Skeletal muscle satellite cell (primary cell): ENCODE data around the gene NFAM1. TPM values are rescaled to one million over a fixed set of nuclear protein-coding genes. Genes with fewer than 3 reads are reported as not detected.

Experiments used
- H3K27me3 ChIP-seq: 2 replicates; pipeline ENCODE4 v1.7.0; 2013; ENCODE audit warnings: low read length; ENCODE audit not compliant: control insufficient read depth, insufficient read depth
- H3K36me3 ChIP-seq: 2 replicates; pipeline ENCODE4 v1.7.0; 2013; ENCODE audit warnings: mild to moderate bottlenecking, control low read depth, low read length; ENCODE audit not compliant: insufficient read depth
- H3K4me1 ChIP-seq: 2 replicates; pipeline ENCODE4 v1.7.0; 2013; ENCODE audit warnings: low read length; ENCODE audit not compliant: control insufficient read depth, insufficient read depth
- H3K4me2 ChIP-seq: 2 replicates; pipeline ENCODE4 v1.7.0; 2013; ENCODE audit warnings: mild to moderate bottlenecking, low read length
- H3K4me3 ChIP-seq: 2 replicates; pipeline ENCODE4 v1.7.0; 2013; ENCODE audit warnings: low read length
- H3K9ac ChIP-seq: 2 replicates; pipeline ENCODE4 v1.7.0; 2013; ENCODE audit warnings: mild to moderate bottlenecking, low read depth, low read length, moderate library complexity
- H3K9me3 ChIP-seq: replicated peaks from 2 replicates; pipeline ENCODE4 v1.7.0; 2013; ENCODE audit warnings: mild to moderate bottlenecking, control low read depth, low read length
- total RNA-seq: library from RNA; depleted of rRNA; stranded (reverse); fragments of >200 nt; gene quantifications from 2 replicates; pipeline ENCODE4 v1.2.3, GENCODE V29; 2012; rRNA removed

Gene NFAM1, protein sequence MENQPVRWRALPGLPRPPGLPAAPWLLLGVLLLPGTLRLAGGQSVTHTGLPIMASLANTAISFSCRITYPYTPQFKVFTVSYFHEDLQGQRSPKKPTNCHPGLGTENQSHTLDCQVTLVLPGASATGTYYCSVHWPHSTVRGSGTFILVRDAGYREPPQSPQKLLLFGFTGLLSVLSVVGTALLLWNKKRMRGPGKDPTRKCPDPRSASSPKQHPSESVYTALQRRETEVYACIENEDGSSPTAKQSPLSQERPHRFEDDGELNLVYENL
- total RNA-seq: not detected in 2 replicates

DNA sequence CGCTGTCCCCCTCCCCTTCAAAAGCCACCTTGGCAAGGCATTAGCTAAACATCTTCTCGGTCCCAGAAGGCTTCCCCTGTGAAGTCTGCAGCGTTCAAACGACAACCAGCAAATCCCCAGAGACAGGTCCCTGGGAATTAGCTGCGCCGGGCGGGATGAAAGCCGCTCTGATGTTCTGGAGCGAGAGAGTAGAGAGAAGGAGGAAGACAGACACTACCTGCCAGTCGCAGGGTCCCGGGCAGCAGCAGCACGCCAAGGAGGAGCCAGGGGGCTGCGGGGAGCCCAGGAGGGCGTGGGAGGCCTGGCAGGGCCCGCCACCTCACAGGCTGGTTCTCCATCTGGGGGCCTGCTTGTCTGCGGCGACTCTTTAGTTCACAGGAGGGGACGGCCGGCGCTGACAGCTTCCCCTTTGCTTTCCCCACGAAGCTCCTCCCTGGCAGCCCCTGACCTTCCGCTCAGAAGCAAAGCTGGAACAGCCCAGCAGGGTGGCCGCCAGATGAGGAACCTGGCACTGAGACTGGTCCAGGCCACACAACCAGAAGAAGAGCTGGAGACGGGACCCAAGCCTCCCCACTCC is at the start of gene NFAM1:
NFAM1 (minus strand) TSS at position 384 of the 577 bp plus-strand sequence; CDS start at position 338, 46 bp downstream.
- Histone ChIP-seq H3K4me3 (no peak within 1 kb of the TSS), H3K9ac (no peak within 1 kb of the TSS), H3K9me3 (no peaks in the 10 kb centered on the region), H3K27me3 (peaks cover 72% of the 10 kb centered on the region), H3K36me3 (no peaks in the 10 kb centered on the region), H3K4me2 (no peak within 1 kb of the TSS), H3K4me1 (no peaks in the 10 kb centered on the region)

DNA sequence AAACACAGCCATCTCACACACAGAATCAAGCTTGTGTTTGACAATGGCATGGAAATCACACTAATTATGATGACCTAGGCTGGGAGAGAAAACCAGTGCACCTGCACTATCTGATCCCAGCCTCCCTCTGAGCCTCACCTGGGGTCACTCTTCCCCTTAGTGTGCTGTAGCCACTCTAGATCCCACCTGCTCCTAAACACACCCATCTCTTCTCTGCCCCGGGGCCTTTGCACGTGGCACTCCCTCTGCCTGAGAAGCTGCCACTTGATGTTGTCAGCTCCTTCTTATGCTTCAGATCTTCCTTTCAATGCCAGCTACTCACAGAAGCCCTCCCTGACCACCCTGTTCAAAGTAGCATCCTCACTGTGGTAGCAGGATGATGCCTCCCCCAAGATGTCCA is 42.9 kb upstream of the NFAM1 start:
- Histone ChIP-seq H3K36me3 (no peaks in the 10 kb centered on the region), H3K9me3 (no peaks in the 10 kb centered on the region), H3K4me1 (no peaks in the 10 kb centered on the region), H3K4me2 (no peak overlapping the region), H3K9ac (no peak overlapping the region), H3K4me3 (no peak overlapping the region), H3K27me3 (peaks cover 32% of the 10 kb centered on the region)

DNA sequence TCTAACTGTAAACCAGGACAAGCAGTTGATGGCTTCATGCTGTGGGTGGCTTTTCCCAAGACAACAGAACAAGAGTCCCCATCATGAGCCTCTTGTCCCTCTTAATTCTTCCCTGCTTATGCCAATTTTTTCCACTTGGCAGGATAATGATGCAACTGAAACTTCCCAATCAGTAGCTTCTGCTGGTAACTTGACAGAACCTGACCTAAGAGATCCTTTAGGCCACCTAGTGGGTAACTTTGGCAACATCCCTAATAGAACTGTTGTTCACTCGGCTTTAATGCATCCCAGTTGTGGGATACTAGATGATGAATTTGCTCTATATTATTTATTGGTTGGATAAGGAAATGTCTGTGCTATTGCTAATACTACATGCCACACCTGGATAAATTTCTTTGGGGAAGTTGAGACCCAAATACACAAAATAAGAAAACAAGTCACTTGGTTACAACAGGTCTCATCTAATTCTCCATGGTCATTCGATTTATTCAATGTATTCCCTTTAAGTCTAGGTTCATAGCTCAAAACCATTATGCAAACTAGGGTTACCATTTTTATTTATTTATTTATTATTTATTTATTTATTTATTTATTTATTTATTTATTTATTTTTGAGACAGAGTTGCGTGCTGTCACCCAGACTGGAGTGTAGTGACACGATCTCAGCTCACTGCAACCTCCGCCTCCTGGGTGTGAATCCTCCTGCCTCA is 41.4 kb upstream of the NFAM1 start:
- Histone ChIP-seq H3K36me3 (no peaks in the 10 kb centered on the region), H3K27me3 (peaks cover 39% of the 10 kb centered on the region), H3K4me1 (no peaks in the 10 kb centered on the region), H3K9ac (no peak overlapping the region), H3K4me3 (no peak overlapping the region), H3K9me3 (no peaks in the 10 kb centered on the region), H3K4me2 (no peak overlapping the region)

DNA sequence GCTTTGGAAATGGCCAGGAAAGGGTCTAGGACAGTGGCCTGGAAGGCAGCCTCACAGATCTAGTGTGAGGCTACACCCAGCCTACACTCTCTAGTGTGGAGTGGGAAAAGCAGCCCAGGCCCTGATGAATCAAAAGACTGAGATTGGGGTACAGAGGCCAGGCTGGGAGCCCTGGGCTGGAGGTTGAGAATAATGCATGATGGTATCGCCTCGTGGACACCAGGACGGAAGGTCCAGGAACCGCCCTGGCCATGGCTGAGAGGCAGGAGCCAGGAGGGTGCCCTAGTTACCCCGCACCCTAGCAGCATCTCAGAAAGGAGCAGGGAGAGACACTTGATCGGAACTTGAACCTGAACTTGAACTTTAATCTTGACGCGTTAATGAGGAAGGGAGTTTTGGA is 40.5 kb upstream of the NFAM1 start:
- Histone ChIP-seq H3K4me1 (no peaks in the 10 kb centered on the region), H3K27me3 (peaks cover 43% of the 10 kb centered on the region), H3K4me2 (no peak overlapping the region), H3K36me3 (no peaks in the 10 kb centered on the region), H3K9ac (no peak overlapping the region), H3K4me3 (no peak overlapping the region), H3K9me3 (no peaks in the 10 kb centered on the region)

DNA sequence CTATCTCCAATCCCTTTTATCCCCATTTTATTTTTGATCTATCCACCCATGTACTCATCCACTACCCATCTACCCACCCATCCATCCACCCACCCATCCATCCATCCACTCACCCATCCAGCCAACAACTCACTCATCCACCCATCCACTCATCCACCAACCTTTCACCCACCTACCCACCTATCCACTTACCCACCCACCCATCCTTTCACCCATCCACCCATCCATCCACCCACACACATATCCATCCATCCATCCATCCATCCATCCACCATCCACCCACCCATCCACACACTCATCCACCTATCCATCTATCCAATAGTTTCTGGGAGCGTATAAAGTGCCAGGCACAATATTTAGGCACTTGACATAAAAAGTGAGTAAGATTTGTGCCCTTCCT is 39.2 kb upstream of the NFAM1 start:
- H3K9ac ChIP-seq: no peak overlapping the region
- no peaks in the 10 kb centered on the region for H3K4me1 ChIP-seq
- no peak overlapping the region for H3K4me3 ChIP-seq
- no peaks in the 10 kb centered on the region for H3K9me3 ChIP-seq
- H3K4me2 ChIP-seq: no peak overlapping the region
- no peaks in the 10 kb centered on the region for H3K36me3 ChIP-seq
- H3K27me3 ChIP-seq: peaks cover 43% of the 10 kb centered on the region

DNA sequence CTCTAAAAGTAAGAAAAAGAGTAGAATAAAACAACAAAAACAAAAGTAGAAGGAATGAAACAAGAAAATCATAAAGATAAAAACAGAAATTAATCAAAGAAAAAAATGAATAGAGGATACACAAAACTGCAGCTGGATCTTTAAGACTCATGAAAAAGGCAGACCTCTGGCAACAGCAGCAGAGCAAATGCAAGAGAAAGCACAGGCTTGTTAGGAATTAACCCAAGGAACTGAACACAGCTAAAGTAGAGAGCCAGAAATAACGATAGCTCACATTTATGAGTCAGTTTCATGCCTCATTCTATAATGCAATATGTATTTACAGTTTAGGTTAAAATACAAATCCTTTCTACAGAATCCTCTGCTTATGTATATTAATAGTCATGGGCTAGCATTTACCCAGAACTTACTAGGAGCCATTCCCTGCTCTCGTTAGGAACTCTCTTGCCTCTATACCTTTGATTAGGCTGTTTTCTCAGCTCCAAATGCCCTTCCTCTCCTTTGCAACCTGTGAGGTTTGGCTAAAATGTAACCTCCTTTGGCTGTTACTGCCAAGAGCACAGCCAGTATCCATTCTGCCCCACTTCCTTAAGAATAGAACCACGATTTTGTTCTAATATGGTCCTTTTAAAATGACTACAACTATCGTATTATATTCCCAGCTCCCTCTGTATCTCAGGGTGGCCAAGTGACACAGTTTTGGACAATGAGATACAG is 38.3 kb upstream of the NFAM1 start:
- Histone ChIP-seq H3K36me3 (no peaks in the 10 kb centered on the region), H3K9ac (no peak overlapping the region), H3K27me3 (peaks cover 46% of the 10 kb centered on the region), H3K4me2 (no peak overlapping the region), H3K4me3 (no peak overlapping the region), H3K4me1 (no peaks in the 10 kb centered on the region), H3K9me3 (no peaks in the 10 kb centered on the region)

DNA sequence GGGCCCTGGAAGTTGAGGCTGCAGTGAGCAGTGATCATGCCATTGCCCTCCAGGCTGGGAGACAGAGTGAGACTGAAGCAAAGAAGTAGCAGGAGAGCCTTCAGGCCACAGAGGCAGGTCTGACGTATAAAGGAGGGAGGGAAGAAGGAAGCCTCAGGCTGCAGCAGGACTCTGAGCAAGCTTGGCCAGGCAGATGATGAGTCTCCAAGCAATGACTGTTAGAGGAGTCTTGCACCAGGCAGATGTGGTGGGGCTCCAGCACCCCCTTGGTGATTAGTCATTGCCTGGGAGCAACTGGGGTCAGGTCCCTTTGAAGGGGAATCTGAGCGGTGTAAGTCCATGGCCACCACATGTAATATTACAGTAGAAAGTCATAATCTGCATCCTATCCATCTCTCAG is 36.6 kb upstream of the NFAM1 start:
- H3K4me2 ChIP-seq: no peak overlapping the region
- H3K9ac ChIP-seq: no peak overlapping the region
- H3K36me3 ChIP-seq: no peaks in the 10 kb centered on the region
- H3K9me3 ChIP-seq: no peaks in the 10 kb centered on the region
- no peak overlapping the region for H3K4me3 ChIP-seq
- H3K4me1 ChIP-seq: no peaks in the 10 kb centered on the region
- peaks cover 47% of the 10 kb centered on the region for H3K27me3 ChIP-seq

DNA sequence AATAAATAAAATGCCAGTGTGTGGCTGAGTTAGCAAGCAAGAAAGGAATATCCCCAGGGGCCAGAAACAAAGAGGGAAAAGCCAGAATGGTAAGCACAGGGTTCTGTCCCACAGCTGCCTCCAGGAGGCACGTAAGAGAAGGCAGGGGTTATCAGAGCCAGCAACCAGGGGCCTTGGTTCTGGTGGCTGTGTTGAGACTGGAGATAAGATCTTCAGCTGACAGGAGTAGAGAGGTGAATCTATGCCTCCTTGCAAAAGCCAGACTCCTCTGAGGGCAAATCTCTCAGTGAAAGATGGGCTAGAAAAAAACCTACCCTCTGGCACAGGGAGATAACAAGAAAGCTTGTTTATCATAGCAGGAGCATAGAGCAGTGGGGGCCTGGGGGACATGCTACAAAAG is 29.8 kb upstream of the NFAM1 start:
- no peaks in the 10 kb centered on the region for H3K36me3 ChIP-seq
- peaks cover 52% of the 10 kb centered on the region for H3K27me3 ChIP-seq
- H3K9ac ChIP-seq: no peak overlapping the region
- no peak overlapping the region for H3K4me3 ChIP-seq
- no peak overlapping the region for H3K4me2 ChIP-seq
- no peaks in the 10 kb centered on the region for H3K9me3 ChIP-seq
- no peaks in the 10 kb centered on the region for H3K4me1 ChIP-seq

DNA sequence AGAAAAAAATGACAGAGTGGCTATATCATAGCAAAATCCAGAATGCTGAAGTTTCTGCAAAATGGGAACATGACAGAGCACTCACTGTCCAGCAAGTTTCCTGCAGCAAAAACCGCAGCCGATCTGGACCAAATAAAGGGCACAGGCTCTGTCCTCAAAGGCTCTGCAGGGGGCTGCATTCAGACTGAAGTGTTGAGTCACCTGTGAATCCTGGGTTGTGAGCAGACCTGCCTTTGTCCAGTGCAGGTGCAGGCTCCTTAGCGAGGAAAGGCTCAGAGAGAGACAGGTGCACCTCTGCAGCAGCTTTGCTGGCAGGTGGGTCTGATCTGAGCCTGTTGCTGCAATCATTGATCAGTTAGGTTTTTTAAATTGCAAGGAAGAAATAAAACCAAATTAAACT is 29.3 kb upstream of the NFAM1 start:
- Histone ChIP-seq H3K27me3 (peaks cover 56% of the 10 kb centered on the region), H3K9ac (no peak overlapping the region), H3K9me3 (no peaks in the 10 kb centered on the region), H3K4me1 (no peaks in the 10 kb centered on the region), H3K36me3 (no peaks in the 10 kb centered on the region), H3K4me2 (no peak overlapping the region), H3K4me3 (no peak overlapping the region)

DNA sequence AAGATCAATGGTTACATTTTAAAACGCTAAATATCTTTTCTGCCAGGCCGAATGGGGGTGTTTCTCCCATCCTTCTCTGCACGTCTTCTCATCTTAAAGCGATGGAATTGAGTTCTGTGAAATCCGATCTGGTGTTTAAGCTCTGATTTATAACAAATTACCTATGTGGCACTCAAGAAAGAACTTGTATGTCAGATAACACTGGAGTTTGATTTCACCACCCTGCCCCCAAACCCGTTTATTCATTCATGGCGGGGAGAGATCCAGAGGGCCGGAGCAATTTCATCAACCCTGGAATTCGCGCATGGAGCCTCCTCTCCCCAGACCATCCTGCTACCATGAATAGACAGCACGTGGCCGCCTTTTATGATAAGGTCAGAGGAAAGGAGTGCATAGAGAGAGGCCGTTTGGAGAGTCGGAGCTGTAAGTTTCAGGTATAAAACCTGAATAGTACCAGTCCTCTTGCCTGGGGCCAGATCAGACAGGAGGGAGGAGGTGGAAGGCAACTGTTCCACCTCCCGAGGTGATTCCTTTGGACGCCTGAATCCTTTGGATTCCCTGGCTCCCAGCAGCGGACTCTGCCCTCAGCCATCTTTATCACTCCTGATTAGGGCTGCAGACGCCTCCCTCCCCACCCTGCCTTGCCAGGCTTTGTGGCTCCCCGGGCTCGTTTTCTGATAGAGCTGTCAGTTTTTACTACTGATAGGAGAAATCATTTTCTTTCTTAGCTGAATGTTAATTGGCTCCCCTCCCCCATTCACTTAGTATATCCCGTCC is 27.3 kb upstream of the NFAM1 start:
- H3K4me1 ChIP-seq: no peaks in the 10 kb centered on the region
- no peak overlapping the region for H3K4me2 ChIP-seq
- peaks cover 54% of the 10 kb centered on the region for H3K27me3 ChIP-seq
- no peak overlapping the region for H3K9ac ChIP-seq
- no peak overlapping the region for H3K4me3 ChIP-seq
- H3K9me3 ChIP-seq: no peaks in the 10 kb centered on the region
- H3K36me3 ChIP-seq: no peaks in the 10 kb centered on the region

DNA sequence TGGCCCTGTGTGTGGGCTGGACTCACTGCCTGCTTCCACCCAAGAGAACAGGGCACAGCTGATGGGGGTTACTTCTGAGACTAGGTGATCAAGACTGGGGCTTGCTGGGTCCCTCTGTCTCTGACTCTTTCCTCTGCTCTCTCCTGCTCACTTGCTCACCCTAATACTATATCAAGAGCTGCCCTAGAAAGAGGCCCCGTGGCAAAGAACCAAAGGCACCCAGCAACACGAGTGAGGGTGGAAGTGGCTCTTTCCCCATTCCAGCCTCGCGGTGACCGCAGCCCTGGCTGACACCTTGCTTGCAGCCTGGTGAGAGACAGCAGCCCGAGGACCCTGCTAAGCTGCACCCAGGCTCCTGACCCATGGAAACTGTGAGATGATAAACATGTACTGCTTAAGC is 20.7 kb upstream of the NFAM1 start:
- no peaks in the 10 kb centered on the region for H3K9me3 ChIP-seq
- H3K4me2 ChIP-seq: no peak overlapping the region
- H3K4me1 ChIP-seq: no peaks in the 10 kb centered on the region
- no peaks in the 10 kb centered on the region for H3K36me3 ChIP-seq
- H3K9ac ChIP-seq: no peak overlapping the region
- no peak overlapping the region for H3K4me3 ChIP-seq
- peaks cover 34% of the 10 kb centered on the region for H3K27me3 ChIP-seq
